ENCODE results near the gene MS4A8. TPM values are rescaled to one million over a fixed set of nuclear protein-coding genes. Genes with fewer than 3 reads are reported as not detected.

The MS4A8 gene
- total and polyA plus RNA-seq, 2 of the 4 experiments (the other 2 are of a cell fraction): not detected

GRCh38 chr11:60705895-60706294, 6.5 kb downstream of the MS4A8 start:
- no peaks in the 10 kb centered on the region for H4K20me1 ChIP-seq (ENCODE audit: insufficient read depth, low read length)
- H3K27me3 ChIP-seq (ENCODE audit: control insufficient read depth, insufficient read depth, low read length): no peaks in the 10 kb centered on the region
- whole genome bisulfite sequencing, 2 experiments (ENCODE audit: extremely low coverage in 2 of 2, insufficient read length in 1 of 2): no CpG with 5 or more reads among the region's 5 CpGs
- ChIA-PET POLR2A (ENCODE audit: unreplicated experiment) (no interaction called here), CTCF (no interaction called here)
- no peak overlapping the region for H2BK15ac ChIP-seq (ENCODE audit: low read depth, low read length)
- TF ChIP-seq CEBPB (IDR thresholded peaks at IDR 0.05; ENCODE audit: low read depth, low read length) (peak; percentile 39; the same call in 1 of the 2 replicates), MAZ (IDR thresholded peaks at IDR 0.05; ENCODE audit: borderline replicate concordance, low read depth, low read length) (no peak), ELK1 (IDR thresholded peaks at IDR 0.05; ENCODE audit: borderline replicate concordance, low read depth, low read length) (no peak)
- H3K36me3 ChIP-seq (ENCODE audit: control insufficient read depth, insufficient read depth, low read length): no peaks in the 10 kb centered on the region
- H3K56ac ChIP-seq (ENCODE audit: extremely low read depth, insufficient read depth, low read length): no peak overlapping the region
- H2AK5ac ChIP-seq (ENCODE audit: low read depth, low read length): no peak overlapping the region
- no peak overlapping the region for H4K5ac ChIP-seq (ENCODE audit: low read depth, low read length)
- no peak overlapping the region for H3K9ac ChIP-seq (ENCODE audit: low read depth, low read length)
- BruUV-seq (replicated peaks): no TSS peak
- H3K4ac ChIP-seq (ENCODE audit: low read depth, low read length): no peak overlapping the region
- intact Hi-C loops (cut with micrococcal nuclease): no loop called here
- H4K8ac ChIP-seq (ENCODE audit: low read depth in 2 of 2, low read length in 2 of 2): no peak overlapping the region
- H3K9me1 ChIP-seq (ENCODE audit: insufficient read depth, low read length): no peaks in the 10 kb centered on the region
- no peak overlapping the region for H2BK120ac ChIP-seq (ENCODE audit: low read depth, low read length)
- dilution Hi-C loops (cut with HindIII; ENCODE audit: low sequenced_read_pairs, unreplicated experiment): no loop called here
- H3K9me3 ChIP-seq (ENCODE audit: control insufficient read depth, insufficient read depth, low read length): no peaks in the 10 kb centered on the region
- H4K91ac ChIP-seq (ENCODE audit: insufficient read depth, low read depth, low read length): no peak overlapping the region
- H3K27ac ChIP-seq (ENCODE audit: insufficient read depth, low read length): no peak overlapping the region
- no peaks in the 10 kb centered on the region for H3K79me1 ChIP-seq (ENCODE audit: low read depth in 1 of 2, low read length in 2 of 2)
- H3K23ac ChIP-seq (ENCODE audit: low read depth, low read length): no peak overlapping the region
- no peak for DNase-seq
- ATAC-seq (ENCODE audit: low read depth): no peak
- no peak overlapping the region for H3K18ac ChIP-seq (ENCODE audit: low read depth, low read length)
- H3K14ac ChIP-seq (replicated peaks; ENCODE audit: low read depth, low read length): no peak overlapping the region
- no peak overlapping the region for H2AFZ ChIP-seq (replicated peaks; ENCODE audit: low read length, poor library complexity)
- H2AK9ac ChIP-seq (replicated peaks; ENCODE audit: low read depth, low read length, poor library complexity): no peak overlapping the region
- H3K4me2 ChIP-seq (ENCODE audit: low read depth, low read length): no peak overlapping the region
- no peak overlapping the region for H2BK20ac ChIP-seq (ENCODE audit: low read depth, low read length)
- no peak overlapping the region for H2BK5ac ChIP-seq (ENCODE audit: low read depth, low read length, poor library complexity, severe bottlenecking)
- in situ Hi-C loops (cut with MboI; ENCODE audit: low sequenced_read_pairs): no loop called here
- H3K4me3 ChIP-seq (ENCODE audit: insufficient read depth, low read depth, low read length): no peak overlapping the region
- H3K4me1 ChIP-seq (ENCODE audit: control insufficient read depth, insufficient read depth, low read length): no peaks in the 10 kb centered on the region

Data from IMR-90 (cell line).